Measurements from ENCODE around the gene CENPV. TPM values are rescaled to one million over a fixed set of nuclear protein-coding genes. Genes with fewer than 3 reads are reported as not detected.
"Not testable (repeated sequence)": the region's sequence is repeated elsewhere in the genome, so short reads cannot be mapped to it uniquely, and the experiment has no call there.

Gene CENPV
- polyA plus RNA-seq = 136 TPM
- long read RNA-seq, donor 1, transcript CENPV-201 (5 exons, 1,165 nt) = major isoform, 14 of 25 reads
- long read RNA-seq, donor 1, partial matches to known transcripts = 0 of 25 reads
- long read RNA-seq, donor 1, other reads (novel, unspliced or antisense) = 0 of 25 reads
- long read RNA-seq, donor 2, transcript CENPV-201 (5 exons, 1,165 nt) = major isoform, 40 of 1,792 reads
- long read RNA-seq, donor 2, transcript CENPV-202 (2 exons, 554 nt) = minor isoform, 10 of 1,792 reads
- long read RNA-seq, donor 2, transcript CENPV-207 (1 exons, 671 nt) = minor isoform, 7 of 1,792 reads
- long read RNA-seq, donor 2, partial matches to known transcripts = 1,073 of 1,792 reads
- long read RNA-seq, donor 2, other reads (novel, unspliced or antisense) = 657 of 1,792 reads
- long read RNA-seq, donor 3 = 0 reads
- long read RNA-seq, donor 4, partial matches to known transcripts = 0 of 7 reads
- long read RNA-seq, donor 4, other reads (novel, unspliced or antisense) = 0 of 7 reads
- long read RNA-seq, donor 5, transcript CENPV-201 (5 exons, 1,165 nt) = major isoform, 13 of 1,555 reads
- long read RNA-seq, donor 5, partial matches to known transcripts = 1,419 of 1,555 reads
- long read RNA-seq, donor 5, other reads (novel, unspliced or antisense) = 120 of 1,555 reads
- long read RNA-seq, donor 6, transcript CENPV-203 (5 exons, 1,770 nt) = minor isoform, 11 of 2,106 reads
- long read RNA-seq, donor 6, transcript CENPV-207 (1 exons, 671 nt) = minor isoform, 9 of 2,106 reads
- long read RNA-seq, donor 6, transcript CENPV-201 (5 exons, 1,165 nt) = major isoform, 28 of 2,106 reads
- long read RNA-seq, donor 6, partial matches to known transcripts = 1,897 of 2,106 reads
- long read RNA-seq, donor 6, other reads (novel, unspliced or antisense) = 159 of 2,106 reads
- long read RNA-seq, donor 7, transcript CENPV-201 (5 exons, 1,165 nt) = major isoform, 12 of 1,619 reads
- long read RNA-seq, donor 7, partial matches to known transcripts = 1,404 of 1,619 reads
- long read RNA-seq, donor 7, other reads (novel, unspliced or antisense) = 197 of 1,619 reads
- long read RNA-seq, donor 8, transcript CENPV-202 (2 exons, 554 nt) = minor isoform, 6 of 5,311 reads
- long read RNA-seq, donor 8, transcript CENPV-201 (5 exons, 1,165 nt) = major isoform, 37 of 5,311 reads
- long read RNA-seq, donor 8, partial matches to known transcripts = 4,501 of 5,311 reads
- long read RNA-seq, donor 8, other reads (novel, unspliced or antisense) = 758 of 5,311 reads
- long read RNA-seq, donor 9, transcript CENPV-201 (5 exons, 1,165 nt) = major isoform, 25 of 4,813 reads
- long read RNA-seq, donor 9, transcript CENPV-203 (5 exons, 1,770 nt) = minor isoform, 6 of 4,813 reads
- long read RNA-seq, donor 9, partial matches to known transcripts = 4,140 of 4,813 reads
- long read RNA-seq, donor 9, other reads (novel, unspliced or antisense) = 634 of 4,813 reads
- long read RNA-seq, donor 10, transcript CENPV-203 (5 exons, 1,770 nt) = minor isoform, 10 of 2,799 reads
- long read RNA-seq, donor 10, transcript CENPV-202 (2 exons, 554 nt) = minor isoform, 6 of 2,799 reads
- long read RNA-seq, donor 10, transcript CENPV-207 (1 exons, 671 nt) = minor isoform, 9 of 2,799 reads
- long read RNA-seq, donor 10, transcript CENPV-201 (5 exons, 1,165 nt) = major isoform, 31 of 2,799 reads
- long read RNA-seq, donor 10, partial matches to known transcripts = 2,083 of 2,799 reads
- long read RNA-seq, donor 10, other reads (novel, unspliced or antisense) = 657 of 2,799 reads
- long read RNA-seq, donor 11, transcript CENPV-201 (5 exons, 1,165 nt) = major isoform, 14 of 1,489 reads
- long read RNA-seq, donor 11, partial matches to known transcripts = 1,110 of 1,489 reads
- long read RNA-seq, donor 11, other reads (novel, unspliced or antisense) = 351 of 1,489 reads

GRCh38 chr17:16353317-16354174, at the start of gene CENPV:
Gene CENPV, minus strand, starts transcription at chr17:16353469. Its CDS starts 33 bp downstream, at chr17:16353436.
- Histone ChIP-seq H3K9me3 (ENCODE audit: control insufficient read depth, low read depth, low read length) (no peaks in the 10 kb centered on the region), H3K27ac (ENCODE audit: low read length) (peak within 1 kb of the TSS; percentile 81)
- DNase-seq = peak in 1 of 2 donors; percentile 80

GRCh38 chr17:16398270-16399267, 45.3 kb upstream of the CENPV start:
- H3K27me3 ChIP-seq (ENCODE audit: control insufficient read depth, insufficient read depth, low read length) = no peaks in the 10 kb centered on the region
- H3K9me3 ChIP-seq (ENCODE audit: control insufficient read depth, low read depth, low read length) = no peaks in the 10 kb centered on the region
- WGBS (ENCODE audit: insufficient coverage, low lambda C conversion rate) = 0% methylated on average over 1 of the region's 9 CpGs
- H3K4me1 ChIP-seq (ENCODE audit: control insufficient read depth, insufficient read depth, low read length) = no peaks in the 10 kb centered on the region
- H3K36me3 ChIP-seq (ENCODE audit: control insufficient read depth, insufficient read depth, low read length) = no peaks in the 10 kb centered on the region
- no peak overlapping the region for H3K27ac ChIP-seq (ENCODE audit: low read length)
- no peak for DNase-seq
- no peak overlapping the region for H3K4me3 ChIP-seq (ENCODE audit: low read length)

More at GRCh38 chr17:16353317-16354174, at the start of gene CENPV:
- WGBS (ENCODE audit: insufficient coverage, low lambda C conversion rate) = 100% methylated on average over 1 of the region's 83 CpGs
- peaks cover 3% of the 10 kb centered on the region for H3K27me3 ChIP-seq (ENCODE audit: control insufficient read depth, insufficient read depth, low read length)
- peaks cover 11% of the 10 kb centered on the region for H3K36me3 ChIP-seq (ENCODE audit: control insufficient read depth, insufficient read depth, low read length)
- H3K4me3 ChIP-seq (ENCODE audit: low read length) = peak within 1 kb of the TSS; percentile 57
- H3K4me1 ChIP-seq (ENCODE audit: control insufficient read depth, insufficient read depth, low read length) = peaks cover 3% of the 10 kb centered on the region

- not testable (repeated sequence) for H3K9me3 ChIP-seq (ENCODE audit: control insufficient read depth, low read depth, low read length); H3K27ac ChIP-seq (ENCODE audit: low read length); DNase-seq; H3K27me3 ChIP-seq (ENCODE audit: control insufficient read depth, insufficient read depth, low read length); H3K36me3 ChIP-seq (ENCODE audit: control insufficient read depth, insufficient read depth, low read length); H3K4me3 ChIP-seq (ENCODE audit: low read length); H3K4me1 ChIP-seq (ENCODE audit: control insufficient read depth, insufficient read depth, low read length)
- WGBS (ENCODE audit: insufficient coverage, low lambda C conversion rate) = no CpG with 5 or more reads among the region's 2 CpGs
Observed at GRCh38 chr17:16396693-16397092, 43.4 kb upstream of the CENPV start.

- not testable (repeated sequence) for H3K4me1 ChIP-seq (ENCODE audit: control insufficient read depth, insufficient read depth, low read length); H3K9me3 ChIP-seq (ENCODE audit: control insufficient read depth, low read depth, low read length); DNase-seq; H3K36me3 ChIP-seq (ENCODE audit: control insufficient read depth, insufficient read depth, low read length); H3K27me3 ChIP-seq (ENCODE audit: control insufficient read depth, insufficient read depth, low read length); H3K4me3 ChIP-seq (ENCODE audit: low read length); H3K27ac ChIP-seq (ENCODE audit: low read length)
- WGBS (ENCODE audit: insufficient coverage, low lambda C conversion rate) = no CpG with 5 or more reads among the region's 4 CpGs
Observed at GRCh38 chr17:16395887-16396286, 42.6 kb upstream of the CENPV start.

- not testable (repeated sequence) for H3K4me1 ChIP-seq (ENCODE audit: control insufficient read depth, insufficient read depth, low read length); DNase-seq; H3K27ac ChIP-seq (ENCODE audit: low read length); H3K36me3 ChIP-seq (ENCODE audit: control insufficient read depth, insufficient read depth, low read length); H3K27me3 ChIP-seq (ENCODE audit: control insufficient read depth, insufficient read depth, low read length); H3K4me3 ChIP-seq (ENCODE audit: low read length); H3K9me3 ChIP-seq (ENCODE audit: control insufficient read depth, low read depth, low read length)
- WGBS (ENCODE audit: insufficient coverage, low lambda C conversion rate) = no CpG with 5 or more reads among the region's 11 CpGs
Observed at GRCh38 chr17:16392491-16392890, 39.2 kb upstream of the CENPV start.

GRCh38 chr17:16391451-16391850, 38.2 kb upstream of the CENPV start:
- H3K27ac ChIP-seq (ENCODE audit: low read length) = no peak overlapping the region
- no peak for DNase-seq
- H3K4me3 ChIP-seq (ENCODE audit: low read length) = no peak overlapping the region
- H3K4me1 ChIP-seq (ENCODE audit: control insufficient read depth, insufficient read depth, low read length) = peaks cover 3% of the 10 kb centered on the region
- no peaks in the 10 kb centered on the region for H3K27me3 ChIP-seq (ENCODE audit: control insufficient read depth, insufficient read depth, low read length)
- no CpG with 5 or more reads among the region's 13 CpGs for WGBS (ENCODE audit: insufficient coverage, low lambda C conversion rate)
- no peaks in the 10 kb centered on the region for H3K9me3 ChIP-seq (ENCODE audit: control insufficient read depth, low read depth, low read length)
- no peaks in the 10 kb centered on the region for H3K36me3 ChIP-seq (ENCODE audit: control insufficient read depth, insufficient read depth, low read length)

GRCh38 chr17:16386126-16386507, 32.8 kb upstream of the CENPV start:
- Histone ChIP-seq H3K4me3 (ENCODE audit: low read length) (peak overlapping the region; percentile 50), H3K4me1 (ENCODE audit: control insufficient read depth, insufficient read depth, low read length) (peaks cover 24% of the 10 kb centered on the region), H3K36me3 (ENCODE audit: control insufficient read depth, insufficient read depth, low read length) (peaks cover 24% of the 10 kb centered on the region)
- H3K27ac ChIP-seq (ENCODE audit: low read length); H3K9me3 ChIP-seq (ENCODE audit: control insufficient read depth, low read depth, low read length); H3K27me3 ChIP-seq (ENCODE audit: control insufficient read depth, insufficient read depth, low read length); DNase-seq: not testable (repeated sequence)
- 40% methylated on average over 2 of the region's 23 CpGs for WGBS (ENCODE audit: insufficient coverage, low lambda C conversion rate)

GRCh38 chr17:16384557-16384956, 31.3 kb upstream of the CENPV start:
- no peak overlapping the region for H3K4me3 ChIP-seq (ENCODE audit: low read length)
- no peak overlapping the region for H3K27ac ChIP-seq (ENCODE audit: low read length)
- no peak for DNase-seq
- 100% methylated on average over 2 of the region's 5 CpGs for WGBS (ENCODE audit: insufficient coverage, low lambda C conversion rate)
- H3K27me3 ChIP-seq (ENCODE audit: control insufficient read depth, insufficient read depth, low read length) = no peaks in the 10 kb centered on the region
- H3K4me1 ChIP-seq (ENCODE audit: control insufficient read depth, insufficient read depth, low read length) = peaks cover 24% of the 10 kb centered on the region
- H3K9me3 ChIP-seq (ENCODE audit: control insufficient read depth, low read depth, low read length) = peaks cover 6% of the 10 kb centered on the region
- peaks cover 24% of the 10 kb centered on the region for H3K36me3 ChIP-seq (ENCODE audit: control insufficient read depth, insufficient read depth, low read length)
